IMR-90 (cell line): ENCODE measurements around the gene PYCR2. TPM values are rescaled to one million over a fixed set of nuclear protein-coding genes. Genes with fewer than 3 reads are reported as not detected.

Experiments used
- ATAC-seq: fragments of 200-7000 bp; cut with Tn5 transposase; 2 replicates; pipeline ENCODE4 v1.9.1; 2020; ENCODE audit warnings: low read depth, mild to moderate bottlenecking, moderate library complexity
- BruUV-seq: library from RNA; stranded (reverse); fragments of 400-500 nt; replicated peaks from 2 replicates; lab custom pipeline; 2021; lab: Mats Ljungman, UMichigan
- CTCF ChIA-PET: fragments of 300-600 bp; formaldehyde crosslinking; extraction: SDS; loops from one replicate; lab custom pipeline; 2021; ENCODE audit warnings: antibody characterized with exemption; lab: Yijun Ruan, JAX
- POLR2A ChIA-PET: fragments of 300-600 bp; sonication (Branson Sonifier 250); formaldehyde crosslinking; loops from one replicate; lab custom pipeline; 2022; ENCODE audit warnings: antibody characterized with exemption; ENCODE audit not compliant: unreplicated experiment; lab: Charles Lee
- DNase-seq: peaks from one replicate; pipeline ENCODE4 v3.0.0; 2013
- H2AFZ ChIP-seq: replicated peaks from 2 replicates; pipeline ENCODE3; 2013; ENCODE audit warnings: low read length, mild to moderate bottlenecking; ENCODE audit not compliant: poor library complexity
- H2AK5ac ChIP-seq: 2 replicates; pipeline ENCODE4 v1.6.1; 2013; ENCODE audit warnings: low read depth, low read length, inconsistent platforms
- H2AK9ac ChIP-seq: replicated peaks from 2 replicates; pipeline ENCODE3; 2013; ENCODE audit warnings: mild to moderate bottlenecking, low read depth, low read length, moderate library complexity; ENCODE audit not compliant: poor library complexity
- H2BK120ac ChIP-seq: 2 replicates; pipeline ENCODE4 v1.6.1; 2013; ENCODE audit warnings: low read depth, low read length, inconsistent platforms
- H2BK15ac ChIP-seq: 3 replicates; pipeline ENCODE4 v1.6.1; 2013; ENCODE audit warnings: low read depth, low read length, inconsistent platforms
- H2BK20ac ChIP-seq: 2 replicates; pipeline ENCODE4 v1.6.1; 2013; ENCODE audit warnings: low read depth, mild to moderate bottlenecking, inconsistent platforms, low read length, moderate library complexity
- H2BK5ac ChIP-seq: 2 replicates; pipeline ENCODE4 v1.6.1; 2013; ENCODE audit warnings: mild to moderate bottlenecking, low read depth, low read length, inconsistent platforms; ENCODE audit not compliant: poor library complexity, severe bottlenecking
- H3K14ac ChIP-seq: replicated peaks from 2 replicates; pipeline ENCODE4 v1.6.1; 2013; ENCODE audit warnings: low read depth, low read length, inconsistent platforms
- H3K18ac ChIP-seq: 2 replicates; pipeline ENCODE4 v1.6.1; 2013; ENCODE audit warnings: low read depth, low read length, control low read depth
- H3K23ac ChIP-seq: 2 replicates; pipeline ENCODE4 v1.6.1; 2013; ENCODE audit warnings: low read depth, low read length, inconsistent platforms
- H3K27ac ChIP-seq: 2 replicates; pipeline ENCODE4 v1.5.1; 2013; ENCODE audit warnings: mild to moderate bottlenecking, control low read depth, low read length; ENCODE audit not compliant: insufficient read depth
- H3K27me3 ChIP-seq: 2 replicates; pipeline ENCODE4 v1.6.1; 2013; ENCODE audit warnings: low read length; ENCODE audit not compliant: control insufficient read depth, insufficient read depth
- H3K36me3 ChIP-seq: 2 replicates; pipeline ENCODE4 v1.6.1; 2013; ENCODE audit warnings: low read length, mixed read lengths; ENCODE audit not compliant: control insufficient read depth, insufficient read depth
- H3K4ac ChIP-seq: 2 replicates; pipeline ENCODE4 v1.6.1; 2013; ENCODE audit warnings: low read depth, low read length, inconsistent platforms
- H3K4me1 ChIP-seq: 2 replicates; pipeline ENCODE4 v1.6.1; 2013; ENCODE audit warnings: low read length, mixed read lengths; ENCODE audit not compliant: control insufficient read depth, insufficient read depth
- H3K4me2 ChIP-seq: 2 replicates; pipeline ENCODE4 v1.6.1; 2013; ENCODE audit warnings: low read depth, mild to moderate bottlenecking, control low read depth, low read length, moderate library complexity
- H3K4me3 ChIP-seq: 2 replicates; pipeline ENCODE4 v1.5.1; 2013; ENCODE audit warnings: low read depth, mild to moderate bottlenecking, control low read depth, low read length, moderate library complexity; ENCODE audit not compliant: insufficient read depth
- H3K56ac ChIP-seq: 2 replicates; pipeline ENCODE4 v1.6.1; 2013; ENCODE audit warnings: low read length, inconsistent platforms; ENCODE audit not compliant: insufficient read depth; ENCODE audit errors: extremely low read depth
- H3K79me1 ChIP-seq, 2 experiments: 2 replicates each; pipeline ENCODE4 v1.6.1; 2013; ENCODE audit warnings: low read length in 2 of 2, inconsistent platforms in 1 of 2, low read depth in 1 of 2
- H3K9ac ChIP-seq: 2 replicates; pipeline ENCODE4 v1.6.1; 2013; ENCODE audit warnings: low read depth, low read length, control low read depth
- H3K9me1 ChIP-seq: 2 replicates; pipeline ENCODE4 v1.6.1; 2013; ENCODE audit warnings: low read length, inconsistent platforms; ENCODE audit not compliant: insufficient read depth
- H3K9me3 ChIP-seq: 2 replicates; pipeline ENCODE4 v1.6.1; 2013; ENCODE audit warnings: low read length; ENCODE audit not compliant: control insufficient read depth, insufficient read depth
- H4K20me1 ChIP-seq: 2 replicates; pipeline ENCODE4 v1.6.1; 2013; ENCODE audit warnings: low read length, inconsistent platforms; ENCODE audit not compliant: insufficient read depth
- H4K5ac ChIP-seq: 2 replicates; pipeline ENCODE4 v1.6.1; 2013; ENCODE audit warnings: mild to moderate bottlenecking, low read depth, low read length, control low read depth
- H4K8ac ChIP-seq, 2 experiments: 2 replicates each; pipeline ENCODE4 v1.6.1; 2013; ENCODE audit warnings: low read depth in 2 of 2, low read length in 2 of 2, control low read depth in 1 of 2, inconsistent platforms in 1 of 2
- H4K91ac ChIP-seq: 2 replicates; pipeline ENCODE4 v1.6.1; 2013; ENCODE audit warnings: low read depth, low read length, inconsistent platforms; ENCODE audit not compliant: insufficient read depth
- BHLHE40 ChIP-seq: fragments of 150-350 bp; IDR thresholded peaks from 2 replicates; pipeline ENCODE4 v1.6.1; 2016; ENCODE audit warnings: mild to moderate bottlenecking, low read depth, low read length
- CEBPB ChIP-seq: IDR thresholded peaks from 2 replicates; pipeline ENCODE4 v1.6.1; 2012; ENCODE audit warnings: low read depth, low read length, improper control_type of control experiment
- CHD1 ChIP-seq: IDR thresholded peaks from 2 replicates; pipeline ENCODE4 v1.6.1; 2012; ENCODE audit warnings: low read depth, low read length, improper control_type of control experiment
- CTCF ChIP-seq: conservative IDR thresholded peaks from 2 replicates; pipeline ENCODE4 v1.5.1; 2012; ENCODE audit warnings: mild to moderate bottlenecking, low read depth, low read length, improper control_type of control experiment
- ELK1 ChIP-seq: fragments of 150-350 bp; IDR thresholded peaks from 2 replicates; pipeline ENCODE4 v1.6.1; 2016; ENCODE audit warnings: low read depth, mild to moderate bottlenecking, low read length, moderate library complexity, borderline replicate concordance
- FOS ChIP-seq: fragments of 150-350 bp; IDR thresholded peaks from 2 replicates; pipeline ENCODE4 v1.6.1; 2016; ENCODE audit warnings: low read depth, low read length
- MAFK ChIP-seq: IDR thresholded peaks from 2 replicates; pipeline ENCODE4 v1.6.1; 2012; ENCODE audit warnings: low read depth, low read length, improper control_type of control experiment
- MAZ ChIP-seq: IDR thresholded peaks from 2 replicates; pipeline ENCODE4 v1.6.1; 2012; ENCODE audit warnings: low read depth, mild to moderate bottlenecking, low read length, improper control_type of control experiment, moderate library complexity, borderline replicate concordance
- MXI1 ChIP-seq: IDR thresholded peaks from 2 replicates; pipeline ENCODE4 v1.6.1; 2012; ENCODE audit warnings: low read depth, mild to moderate bottlenecking, low read length, moderate library complexity, borderline replicate concordance
- NFE2L2 ChIP-seq: fragments of 150-350 bp; IDR thresholded peaks from 2 replicates; pipeline ENCODE4 v1.6.1; 2016; ENCODE audit warnings: low read depth, mild to moderate bottlenecking, low read length
- POLR2A ChIP-seq: IDR thresholded peaks from 2 replicates; pipeline ENCODE4 v1.6.1; 2012; ENCODE audit warnings: mild to moderate bottlenecking, low read depth, low read length
- RAD21 ChIP-seq: IDR thresholded peaks from 2 replicates; pipeline ENCODE4 v1.6.1; 2012; ENCODE audit warnings: low read length, improper control_type of control experiment
- RCOR1 ChIP-seq: IDR thresholded peaks from 2 replicates; pipeline ENCODE4 v1.6.1; 2012; ENCODE audit warnings: mild to moderate bottlenecking, low read length, improper control_type of control experiment; ENCODE audit not compliant: insufficient replicate concordance
- RFX5 ChIP-seq: IDR thresholded peaks from 2 replicates; pipeline ENCODE4 v1.8.0; 2012; ENCODE audit warnings: low read depth, mild to moderate bottlenecking, low read length, moderate library complexity
- SMC3 ChIP-seq: fragments of 150-350 bp; IDR thresholded peaks from 2 replicates; pipeline ENCODE4 v1.6.1; 2016; ENCODE audit warnings: low read depth, mild to moderate bottlenecking, antibody characterized with exemption, low read length, moderate library complexity
- WGBS, 2 experiments: methylation state at CpG; one replicate each; pipeline versions ENCODE4 v1.1.5 to v1.1.7; 2013; ENCODE audit warnings: missing lambda C conversion rate in 2 of 2; ENCODE audit not compliant: insufficient read length in 1 of 2; ENCODE audit errors: extremely low coverage in 2 of 2; 5-methylcytosine and 5-hydroxymethylcytosine counted together
- dilution Hi-C: fragments of 300-500 bp; cut with HindIII; formaldehyde crosslinking; loops from one replicate; pipeline ENCODE4 v1.14.3; 2018; ENCODE audit warnings: low sequenced_read_pairs; ENCODE audit not compliant: unreplicated experiment
- in situ Hi-C: fragments of 300-500 bp; cut with MboI; formaldehyde crosslinking; loops from 3 replicates; pipeline ENCODE4 v1.14.3; 2019; ENCODE audit warnings: low sequenced_read_pairs, inconsistent platforms, mixed read lengths
- intact Hi-C: fragments of 100-400 bp; cut with micrococcal nuclease; formaldehyde crosslinking; loops from 2 replicates; pipeline ENCODE4 v1.10.0; 2022
- polyA plus RNA-seq, 3 experiments: library from polyadenylated mRNA; depleted of rRNA; stranded (reverse); fragments of >200 nt; gene quantifications; 2 replicates each; pipeline ENCODE4 v1.2.3, GENCODE V29; 2012; ENCODE audit warnings: low replicate concordance in 1 of 3
- total RNA-seq: library from RNA; depleted of rRNA; stranded (reverse); fragments of >200 nt; gene quantifications from 2 replicates; pipeline ENCODE4 v1.2.3, GENCODE V29; 2012

The PYCR2 gene
- total and polyA plus RNA-seq, 2 of the 4 experiments (the other 2 are of a cell fraction), result 34.4 to 68.1 TPM

GRCh38 chr1:225890346-225891228 lies 33.5 kb downstream of the PYCR2 start:
- H3K4me2 ChIP-seq, result no peak overlapping the region
- no peak overlapping the region for H3K18ac ChIP-seq
- H3K56ac ChIP-seq, result no peak overlapping the region
- H3K23ac ChIP-seq, result no peak overlapping the region
- H2BK15ac ChIP-seq, result no peak overlapping the region
- no peak overlapping the region for H2BK5ac ChIP-seq
- no peak overlapping the region for H2BK20ac ChIP-seq
- intact Hi-C loops (no loop called here), in situ Hi-C loops (no loop called here), dilution Hi-C loops (no loop called here)
- no peak overlapping the region for H2AK9ac ChIP-seq
- H4K91ac ChIP-seq, result no peak overlapping the region
- no peak overlapping the region for H3K27ac ChIP-seq
- no peak overlapping the region for H2AK5ac ChIP-seq
- H3K4ac ChIP-seq, result no peak overlapping the region
- no peaks in the 10 kb centered on the region for H3K79me1 ChIP-seq
- WGBS, 2 experiments, result 66% methylated on average over 4 of the region's 6 CpGs; no CpG with 5 or more reads in 1 of the 2 experiments
- no TSS peak for BruUV-seq
- no peaks in the 10 kb centered on the region for H3K27me3 ChIP-seq
- POLR2A ChIA-PET, result interaction anchor here (0.5 kb wide), 1 partner anchor 163 kb away, joined by 5 read pairs; no protein-coding TSS in a partner anchor
- ATAC-seq (no peak; the same call in 1 of the 2 replicates), DNase-seq (no peak)
- H4K20me1 ChIP-seq, result no peaks in the 10 kb centered on the region
- no peak overlapping the region for H3K4me3 ChIP-seq
- no peaks in the 10 kb centered on the region for H3K9me1 ChIP-seq
- no peaks in the 10 kb centered on the region for H3K36me3 ChIP-seq
- H3K14ac ChIP-seq, result no peak overlapping the region
- no peaks in the 10 kb centered on the region for H3K4me1 ChIP-seq
- H3K9me3 ChIP-seq, result no peaks in the 10 kb centered on the region
- peak overlapping the region; percentile 33 for H2AFZ ChIP-seq
- no peak overlapping the region for H2BK120ac ChIP-seq
- no peak overlapping the region for H4K8ac ChIP-seq
- H3K9ac ChIP-seq, result no peak overlapping the region
- CTCF ChIA-PET, result no interaction called here
- no peak overlapping the region for H4K5ac ChIP-seq
- TF ChIP-seq RCOR1 (no peak), POLR2A (no peak), CEBPB (no peak), RAD21 (no peak), MXI1 (no peak), SMC3 (no peak), FOS (no peak), RFX5 (no peak), BHLHE40 (no peak), NFE2L2 (no peak), ELK1 (no peak), MAZ (no peak), CTCF (no peak), CHD1 (no peak), MAFK (no peak)
